Dedifferentiated amniotic fluid mesenchymal stem cell (primary cell): ENCODE measurements around the gene ZNF658.
A peak's percentile ranks its signal among the peaks of the same experiment; 100 is the strongest.
"Not testable (repeated sequence)": the region's sequence is repeated elsewhere in the genome, so short reads cannot be mapped to it uniquely, and the experiment has no call there.

Source experiments
- DNase-seq: peaks from one replicate; pipeline ENCODE4 v3.0.0-alpha.2; 2016; ENCODE audit errors: extremely low spot score

Gene ZNF658

GRCh38 chr9:66900490-66901131 lies at the start of gene ZNF658:
ZNF658 (plus strand) TSS chr9:66900725; CDS start chr9:66903562, 2,837 bp downstream.
- peak; percentile 81 for DNase-seq

DNA sequence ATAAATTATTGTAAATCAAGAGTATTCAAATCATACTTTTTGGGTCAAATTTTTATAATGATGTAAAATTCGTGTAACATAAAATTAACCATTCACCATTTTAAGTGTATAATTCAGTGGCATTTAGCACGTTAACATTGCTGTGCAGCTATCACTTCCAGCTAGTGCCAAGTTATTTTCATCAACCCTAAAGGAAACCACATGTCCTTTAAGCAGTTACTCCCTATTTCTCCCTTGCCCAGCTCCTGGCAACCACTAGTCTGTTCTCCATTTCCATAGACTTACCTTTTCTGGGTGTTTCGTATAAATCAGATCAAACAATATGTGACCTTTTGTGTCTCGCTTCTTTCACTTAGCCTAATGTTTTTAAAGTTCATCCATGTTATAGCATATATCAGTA lies 38.8 kb upstream of the ZNF658 start:
- not testable (repeated sequence) for DNase-seq

- not testable (repeated sequence) for DNase-seq
Measured at GRCh38 chr9:66868660-66869059, 31.9 kb upstream of the ZNF658 start.

DNA sequence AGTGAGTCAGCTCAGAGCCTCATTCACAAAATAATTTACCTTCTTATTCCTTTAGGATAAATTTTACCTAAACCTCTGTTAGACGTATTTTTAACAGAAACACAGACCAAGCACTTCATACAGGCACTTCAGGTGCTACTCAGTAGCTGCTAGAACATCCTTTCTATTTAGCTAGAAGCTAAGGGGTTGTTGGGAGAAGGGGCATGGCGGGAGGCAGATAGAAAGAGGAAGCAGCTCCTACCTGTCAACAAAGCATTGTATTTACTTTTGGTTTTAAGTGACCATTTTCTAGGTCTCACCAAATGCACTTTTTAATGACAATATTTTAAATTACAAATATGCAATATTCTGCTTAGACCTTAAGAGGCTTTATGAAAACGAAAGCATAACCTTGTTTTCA lies 19.9 kb upstream of the ZNF658 start:
- not testable (repeated sequence) for DNase-seq

DNA sequence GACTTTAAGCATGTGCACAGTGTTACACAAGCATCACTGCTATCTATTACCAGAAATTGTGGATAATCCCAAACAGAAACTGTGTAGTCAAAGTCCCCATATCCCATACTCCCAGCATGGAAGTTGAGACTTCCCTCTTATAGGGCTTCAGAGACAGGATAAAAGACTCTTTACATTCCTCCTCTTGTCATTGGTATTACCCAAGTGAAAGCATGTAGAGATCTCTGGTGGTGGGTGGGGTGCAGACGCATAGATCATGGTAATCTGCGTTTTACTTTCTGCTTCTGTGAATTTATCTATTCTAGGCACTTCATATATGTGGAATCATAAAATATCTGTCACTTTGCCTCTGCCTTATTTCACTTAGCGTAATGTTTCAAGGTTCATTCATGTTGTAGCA lies 18.7 kb upstream of the ZNF658 start:
- DNase-seq, result not testable (repeated sequence)

GRCh38 chr9:66890334-66890733 lies 10.2 kb upstream of the ZNF658 start:
- not testable (repeated sequence) for DNase-seq

DNA sequence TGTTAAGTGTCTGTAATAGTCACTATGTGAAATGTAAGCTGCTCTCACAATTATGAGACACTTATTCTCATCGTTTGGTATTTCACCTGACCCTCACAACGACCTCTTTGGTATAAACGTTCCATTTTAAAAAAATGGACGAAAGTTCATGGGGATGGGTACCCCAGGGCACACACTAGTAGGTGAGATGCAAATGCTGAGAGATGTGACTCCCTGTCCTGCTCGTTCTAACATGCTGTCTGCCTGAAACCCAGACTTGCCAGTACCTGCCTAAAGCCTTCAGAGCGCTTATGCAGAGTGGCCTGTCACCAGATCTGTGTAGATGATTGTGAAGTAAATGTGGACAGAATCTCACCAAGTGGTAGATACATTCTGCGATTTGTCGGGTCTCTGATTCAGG lies 616 bp downstream of the ZNF658 start:
- not testable (repeated sequence) for DNase-seq

- not testable (repeated sequence) for DNase-seq
Measured at GRCh38 chr9:66909560-66909959, 9.0 kb downstream of the ZNF658 start.

GRCh38 chr9:66920072-66920471 lies 19.5 kb downstream of the ZNF658 start:
- not testable (repeated sequence) for DNase-seq

DNA sequence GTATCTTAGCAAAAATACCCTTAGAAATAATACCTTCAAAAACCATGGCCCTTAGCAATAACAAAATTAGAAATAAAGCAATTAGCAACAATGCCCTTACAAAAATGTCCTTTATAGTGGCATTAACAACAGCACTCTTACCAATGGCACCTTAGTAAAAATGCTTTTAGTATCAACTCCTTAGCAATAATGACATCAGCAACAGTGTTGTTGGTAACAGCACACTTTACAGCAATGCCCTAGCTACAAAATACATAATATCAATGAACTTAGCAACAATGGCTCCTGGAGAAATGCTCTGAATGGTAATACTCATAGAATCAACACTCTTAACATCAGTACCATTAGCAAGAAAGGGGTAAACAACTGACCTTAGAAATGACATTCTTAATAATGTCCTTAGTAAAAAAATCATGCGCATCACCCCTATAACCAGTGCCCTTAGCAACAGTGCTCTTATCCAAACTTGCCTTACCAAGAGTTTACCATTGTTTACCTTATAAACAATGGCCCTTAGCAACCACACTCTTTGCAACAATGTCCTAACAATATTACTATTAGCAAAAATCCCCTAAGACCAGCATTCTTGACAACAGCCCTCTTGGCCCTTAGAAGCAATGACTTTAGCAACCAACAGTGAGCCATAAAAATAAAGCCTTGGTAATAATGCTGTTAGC lies 35.8 kb downstream of the ZNF658 start:
- not testable (repeated sequence) for DNase-seq

DNA sequence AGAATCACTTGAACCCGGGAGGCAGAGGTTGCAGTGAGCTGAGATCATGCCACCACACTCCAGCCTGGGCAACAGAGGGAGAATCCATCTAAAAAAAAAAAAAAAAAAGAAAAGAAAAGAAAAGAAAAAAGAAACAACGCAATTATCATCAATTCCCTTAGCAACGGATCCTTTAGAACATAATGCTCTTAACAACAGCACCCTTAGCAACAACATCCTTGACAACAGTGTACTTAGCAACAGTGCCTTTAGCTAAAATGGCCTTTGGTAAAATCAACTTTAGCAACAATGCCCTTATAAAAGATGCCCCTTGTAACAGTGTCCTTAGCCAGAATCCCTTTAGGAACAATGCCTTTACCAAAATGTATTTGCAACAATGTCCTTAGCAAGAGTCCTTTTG lies 37.1 kb downstream of the ZNF658 start:
- DNase-seq, result not testable (repeated sequence)

- DNase-seq, result not testable (repeated sequence)
Measured at GRCh38 chr9:66938322-66938721, 37.8 kb downstream of the ZNF658 start.

GRCh38 chr9:66939878-66940830 lies 39.6 kb downstream of the ZNF658 start:
- DNase-seq, result not testable (repeated sequence)

DNA sequence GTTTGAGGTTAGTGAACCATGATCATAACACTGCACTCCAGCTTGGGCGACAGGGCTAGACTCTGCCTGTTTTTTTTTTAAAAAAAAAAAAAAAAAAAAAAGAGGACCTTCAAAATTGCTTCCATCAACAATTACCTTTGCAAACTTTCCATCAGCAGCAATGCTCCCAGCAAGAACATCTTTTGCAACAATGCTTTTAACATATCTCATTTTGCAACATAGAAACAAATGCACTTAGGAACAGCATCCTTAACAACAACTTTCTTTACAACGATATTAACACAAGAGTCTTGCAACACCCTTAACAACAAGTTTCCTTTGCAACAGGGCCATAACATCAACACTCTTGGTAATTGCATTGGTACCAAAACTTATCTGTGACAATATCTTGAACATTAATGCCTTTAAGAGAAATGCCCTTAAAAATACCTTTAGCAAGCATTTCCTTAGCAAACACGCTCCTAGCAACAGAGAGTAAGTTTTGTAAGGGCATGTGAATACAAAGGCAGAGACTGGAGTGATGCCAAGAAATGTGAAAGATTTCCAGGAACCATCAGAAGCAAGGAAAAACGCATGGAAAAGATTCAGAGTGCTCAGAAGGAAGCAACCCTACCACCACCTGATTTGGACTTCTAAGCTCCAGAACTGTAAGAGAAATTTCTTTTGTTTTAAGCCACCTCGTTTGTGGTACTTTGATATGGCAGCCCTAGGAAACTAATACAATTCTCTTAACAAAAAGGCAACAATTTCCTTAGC lies 42.1 kb downstream of the ZNF658 start:
- not testable (repeated sequence) for DNase-seq

DNA sequence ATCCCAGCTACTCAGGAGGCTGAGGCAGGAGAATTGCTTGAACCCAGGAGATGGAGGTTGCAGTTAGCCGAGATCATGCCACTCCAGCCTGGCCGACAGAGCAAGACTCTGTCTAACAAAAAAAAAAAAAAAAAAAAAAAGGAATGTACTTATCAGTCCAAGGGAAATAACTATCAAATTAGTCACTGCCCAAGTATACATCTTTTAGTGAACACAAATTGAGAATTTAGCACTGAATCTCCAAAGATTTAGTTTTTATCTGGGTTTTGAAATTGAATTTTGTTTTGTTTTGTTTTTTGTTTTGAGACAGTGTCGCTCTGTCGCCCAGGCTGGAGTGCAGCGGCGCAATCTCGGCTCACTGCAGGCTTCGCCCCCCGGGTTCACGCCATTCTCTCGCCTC lies 52.1 kb downstream of the ZNF658 start:
- DNase-seq, result peak; percentile 14
